Omental fat pad (tissue), 4 donors: ENCODE data around the gene SUPT4H1. TPM values are rescaled to one million over a fixed set of nuclear protein-coding genes. Genes with fewer than 3 reads are reported as not detected.
"Not testable (repeated sequence)": the region's sequence is repeated elsewhere in the genome, so short reads cannot be mapped to it uniquely, and the experiment has no call there.

Experiments
- ATAC-seq: fragments of 150-250 bp; one replicate; pipeline ENCODE4 v1.9.1; 2016; ENCODE audit warnings: mild to moderate bottlenecking, moderate library complexity; ENCODE audit not compliant: low FRiP score
- DNase-seq: peaks from one replicate; pipeline ENCODE4 v3.0.0-alpha.2; 2019; ENCODE audit warnings: low spot score
- total RNA-seq, 4 donors: library from RNA; depleted of rRNA; stranded (reverse); fragments of >200 nt; gene quantifications; one replicate each; pipeline ENCODE4 v1.1.0, GENCODE V29; 2016
- TF ChIP-seq, protein P1 (sequence below), 3 donors: fragments of 450-650 bp; IDR thresholded peaks; one replicate each; pipeline ENCODE4 v1.5.1; 2016 to 2017; ENCODE audit warnings: antibody characterized with exemption in 3 of 3, mild to moderate bottlenecking in 3 of 3, moderate library complexity in 2 of 3

The SUPT4H1 gene
- total RNA-seq: 10 to 100 TPM; 42.1 to 49.2 (median 47.3) TPM

DNA sequence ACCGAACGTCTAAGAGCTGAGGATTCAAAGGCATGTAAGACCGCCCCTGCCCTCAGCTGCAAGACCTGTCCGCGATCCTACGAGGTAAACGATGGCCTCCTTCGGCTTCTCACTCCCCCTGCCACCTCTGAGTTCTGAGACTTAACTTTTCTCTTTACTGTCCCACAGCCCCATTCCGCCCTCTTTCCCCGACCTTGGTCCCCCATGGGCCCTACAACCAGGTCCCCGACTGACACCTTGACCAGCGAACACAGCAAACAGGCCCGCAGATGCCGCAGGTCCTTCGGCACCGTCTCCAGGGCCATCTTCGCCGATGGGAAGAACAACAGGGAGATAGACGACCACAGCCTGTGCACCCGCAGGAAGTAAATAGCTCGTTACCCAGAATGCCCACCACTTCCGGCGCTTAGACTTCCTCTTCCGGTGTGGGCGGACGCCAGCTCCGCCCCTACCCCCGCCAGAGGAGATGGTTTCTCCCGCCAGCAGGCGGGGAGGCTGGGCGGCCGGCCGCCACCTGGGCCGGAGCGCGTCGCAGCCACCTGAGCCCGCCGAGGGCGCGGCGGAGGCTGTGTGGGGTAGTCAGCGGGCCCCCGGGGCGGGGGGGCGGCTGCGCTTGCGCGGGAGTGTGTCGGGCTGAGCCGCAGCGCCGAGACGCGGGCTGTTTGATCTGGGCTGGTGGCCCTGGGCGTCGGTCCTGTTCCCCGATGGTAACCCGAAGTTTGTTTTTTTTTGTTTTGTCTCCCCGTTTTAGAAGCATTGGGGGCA lies at the start of gene SUPT4H1:
Gene SUPT4H1 (minus strand): TSS at position 371 of the 765 bp plus-strand sequence. CDS start 66 bp downstream, at position 305.
- TF ChIP-seq, protein P1, sequence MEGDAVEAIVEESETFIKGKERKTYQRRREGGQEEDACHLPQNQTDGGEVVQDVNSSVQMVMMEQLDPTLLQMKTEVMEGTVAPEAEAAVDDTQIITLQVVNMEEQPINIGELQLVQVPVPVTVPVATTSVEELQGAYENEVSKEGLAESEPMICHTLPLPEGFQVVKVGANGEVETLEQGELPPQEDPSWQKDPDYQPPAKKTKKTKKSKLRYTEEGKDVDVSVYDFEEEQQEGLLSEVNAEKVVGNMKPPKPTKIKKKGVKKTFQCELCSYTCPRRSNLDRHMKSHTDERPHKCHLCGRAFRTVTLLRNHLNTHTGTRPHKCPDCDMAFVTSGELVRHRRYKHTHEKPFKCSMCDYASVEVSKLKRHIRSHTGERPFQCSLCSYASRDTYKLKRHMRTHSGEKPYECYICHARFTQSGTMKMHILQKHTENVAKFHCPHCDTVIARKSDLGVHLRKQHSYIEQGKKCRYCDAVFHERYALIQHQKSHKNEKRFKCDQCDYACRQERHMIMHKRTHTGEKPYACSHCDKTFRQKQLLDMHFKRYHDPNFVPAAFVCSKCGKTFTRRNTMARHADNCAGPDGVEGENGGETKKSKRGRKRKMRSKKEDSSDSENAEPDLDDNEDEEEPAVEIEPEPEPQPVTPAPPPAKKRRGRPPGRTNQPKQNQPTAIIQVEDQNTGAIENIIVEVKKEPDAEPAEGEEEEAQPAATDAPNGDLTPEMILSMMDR (IDR thresholded peaks at IDR 0.05): no peak
- peak; percentile 93 for ATAC-seq
- DNase-seq: no peak

- DNase-seq (no peak), ATAC-seq (no peak)
- TF ChIP-seq, protein P1 (IDR thresholded peaks at IDR 0.05): no peak
Observed at GRCh38 chr17:58401287-58401686, 49.3 kb upstream of the SUPT4H1 start.

DNA sequence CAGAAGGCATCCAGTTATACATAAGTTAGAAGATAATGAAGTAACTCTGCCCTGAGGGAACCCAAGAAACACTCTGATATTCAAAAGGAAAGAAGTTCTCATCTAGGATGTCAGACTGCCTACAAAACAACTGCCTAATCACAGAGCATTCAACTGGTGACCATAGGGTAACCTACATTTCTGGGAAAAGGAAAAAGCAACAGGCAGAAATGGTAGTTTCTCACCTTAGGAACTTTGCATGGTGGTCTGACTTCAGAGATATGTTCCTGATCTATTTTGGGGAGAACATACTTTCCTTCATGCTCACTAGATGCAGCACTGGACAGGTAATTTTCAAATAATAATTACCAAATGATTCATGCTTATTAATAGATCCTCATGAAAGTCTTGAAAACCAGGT lies 48.8 kb upstream of the SUPT4H1 start:
- ATAC-seq: no peak
- DNase-seq: no peak
- TF ChIP-seq, protein P1 (IDR thresholded peaks at IDR 0.05): no peak

- ATAC-seq (no peak), DNase-seq (no peak)
- TF ChIP-seq, protein P1 (IDR thresholded peaks at IDR 0.05): no peak
Observed at GRCh38 chr17:58399974-58400373, 48.0 kb upstream of the SUPT4H1 start.

DNA sequence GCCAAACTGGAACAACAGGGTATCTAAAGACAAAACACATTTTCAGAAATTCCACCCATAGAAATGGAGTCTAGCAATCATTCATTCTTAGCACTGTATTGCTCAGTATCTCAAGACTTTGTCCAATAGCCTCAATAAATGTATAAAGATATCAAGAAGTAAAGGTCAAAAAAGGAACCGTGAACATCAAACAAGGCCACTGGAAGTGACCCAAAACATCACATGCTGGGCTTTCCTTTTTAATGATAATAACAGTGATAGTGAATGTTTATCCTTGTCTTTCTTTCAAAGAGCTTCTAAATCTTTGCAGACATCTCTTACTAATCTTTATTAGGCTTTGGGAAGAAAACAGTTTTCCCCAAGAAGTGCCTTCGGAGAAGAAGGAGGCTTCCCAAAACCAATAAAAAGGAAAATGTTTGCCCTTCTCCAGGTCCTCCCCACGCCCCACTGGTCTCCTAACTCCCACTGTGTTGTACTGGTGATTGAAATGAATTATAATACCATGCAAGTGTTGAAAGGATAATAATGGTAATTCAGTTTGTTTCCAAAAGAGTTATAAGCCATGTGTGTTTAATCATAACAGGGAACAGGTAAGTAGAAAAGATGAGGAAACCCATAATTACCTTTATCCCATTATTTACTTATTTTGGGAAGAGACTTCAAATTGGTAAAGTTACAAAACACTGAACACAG lies 46.7 kb upstream of the SUPT4H1 start:
- TF ChIP-seq, protein P1 (IDR thresholded peaks at IDR 0.05): no peak
- DNase-seq: no peak
- no peak for ATAC-seq

GRCh38 chr17:58397421-58397820 lies 45.4 kb upstream of the SUPT4H1 start:
- not testable (repeated sequence) for ATAC-seq, DNase-seq

- DNase-seq (no peak), ATAC-seq (no peak)
- TF ChIP-seq, protein P1 (IDR thresholded peaks at IDR 0.05): no peak
Observed at GRCh38 chr17:58396173-58396572, 44.2 kb upstream of the SUPT4H1 start.
